H7 (cell line): ENCODE data around the gene GNG3. TPM values are rescaled to one million over a fixed set of nuclear protein-coding genes. Genes with fewer than 3 reads are reported as not detected.

Experiments used
- DNase-seq: peaks from one replicate; pipeline ENCODE4 v3.0.0; 2012
- H3K27me3 ChIP-seq: 2 replicates; pipeline ENCODE4 v1.6.0; 2011; ENCODE audit warnings: mild to moderate bottlenecking, low read length; ENCODE audit not compliant: control insufficient read depth, insufficient read depth
- H3K36me3 ChIP-seq: replicated peaks from 2 replicates; pipeline ENCODE4 v1.5.1; 2011; ENCODE audit warnings: low read length; ENCODE audit not compliant: control insufficient read depth, insufficient read depth
- H3K4me3 ChIP-seq: 2 replicates; pipeline ENCODE4 v1.5.1; 2011; ENCODE audit warnings: low read depth, mild to moderate bottlenecking, control low read depth, low read length, moderate library complexity; ENCODE audit not compliant: insufficient read depth
- total RNA-seq: library from RNA; depleted of rRNA; stranded (reverse); fragments of >200 nt; shearing (Covaris generic); gene quantifications from 2 replicates; pipeline ENCODE4 v1.2.3, GENCODE V29; 2014; rRNA removed

The GNG3 gene
- total RNA-seq, 1 experiment from 2014 or later: 3.1 TPM

DNA sequence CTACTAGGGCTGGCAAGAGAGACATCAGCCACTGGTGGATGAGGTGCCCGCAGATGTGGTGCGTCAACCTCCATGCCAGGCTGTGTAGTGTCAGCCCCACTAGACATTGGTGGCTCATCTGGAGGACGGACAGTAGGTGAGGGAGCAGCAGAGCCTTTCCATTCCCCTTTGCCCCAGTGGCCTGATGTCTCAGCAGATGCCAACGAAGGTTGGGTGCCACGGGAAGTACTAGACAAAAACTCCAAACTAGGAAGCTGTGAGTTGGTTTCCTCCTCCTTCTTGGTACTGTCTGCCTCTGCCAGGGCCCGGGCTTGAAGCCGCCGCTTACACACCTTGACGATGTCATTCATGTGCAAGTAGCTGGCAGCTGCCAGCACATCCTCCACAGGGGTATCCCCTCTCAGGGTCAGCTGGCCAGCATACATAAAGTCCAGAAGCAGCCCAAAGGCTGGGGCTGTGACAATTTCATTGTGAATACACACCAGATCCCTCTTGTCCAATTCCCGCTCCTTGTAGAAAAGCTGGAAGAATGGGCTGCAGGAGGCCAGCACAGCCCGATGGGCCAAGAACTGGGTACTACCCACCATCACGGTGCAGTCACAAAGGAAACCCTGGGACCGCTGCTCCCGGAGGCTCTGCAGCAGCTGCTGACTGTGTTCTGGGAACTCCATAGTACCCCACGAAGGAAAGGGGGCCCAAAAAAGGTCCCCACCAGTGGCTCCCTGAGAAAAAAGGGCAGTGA lies 45.7 kb downstream of the GNG3 start:
- no peaks in the 10 kb centered on the region for H3K27me3 ChIP-seq
- peaks cover 25% of the 10 kb centered on the region for H3K36me3 ChIP-seq
- peak overlapping the region; percentile 77 for H3K4me3 ChIP-seq
- DNase-seq: no peak

- DNase-seq: peak; percentile 95
- Histone ChIP-seq H3K4me3 (peak within 1 kb of the TSS; percentile 77), H3K36me3 (peaks cover 23% of the 10 kb centered on the region), H3K27me3 (no peaks in the 10 kb centered on the region)
Measured at GRCh38 chr11:62753736-62754603, 46.5 kb downstream of the GNG3 start, which contains the start of gene ZBTB3. ZBTB3 (minus strand) TSS chr11:62754160; CDS start chr11:62753664, 496 bp downstream.

DNA sequence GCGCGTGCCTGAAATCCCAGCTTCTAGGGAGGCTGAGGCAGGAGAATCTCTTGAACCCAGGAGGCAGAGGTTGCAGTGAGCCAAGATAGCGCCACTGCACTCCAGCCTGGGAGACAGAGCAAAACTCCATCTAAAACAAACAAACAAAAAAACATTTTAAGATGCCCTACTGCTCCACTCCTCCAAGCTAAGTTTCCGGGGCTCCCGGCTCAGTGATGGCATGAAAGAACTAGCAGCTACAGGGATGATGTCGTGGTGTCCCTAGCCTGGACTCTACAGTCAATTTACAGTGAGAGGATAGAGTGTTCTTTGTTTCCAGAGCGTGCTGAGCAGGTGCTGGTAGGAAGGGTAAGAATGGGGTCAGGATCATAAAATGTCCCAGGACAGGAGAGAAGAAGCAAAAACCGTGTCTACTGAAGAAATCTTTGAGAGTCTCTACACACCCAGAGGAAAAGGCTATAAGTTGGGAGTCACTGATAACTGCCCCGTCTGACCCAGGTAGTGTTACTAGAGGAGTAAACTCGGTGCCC lies 47.7 kb downstream of the GNG3 start:
- no peak overlapping the region for H3K4me3 ChIP-seq
- H3K36me3 ChIP-seq: peaks cover 20% of the 10 kb centered on the region
- no peak for DNase-seq
- no peaks in the 10 kb centered on the region for H3K27me3 ChIP-seq

DNA sequence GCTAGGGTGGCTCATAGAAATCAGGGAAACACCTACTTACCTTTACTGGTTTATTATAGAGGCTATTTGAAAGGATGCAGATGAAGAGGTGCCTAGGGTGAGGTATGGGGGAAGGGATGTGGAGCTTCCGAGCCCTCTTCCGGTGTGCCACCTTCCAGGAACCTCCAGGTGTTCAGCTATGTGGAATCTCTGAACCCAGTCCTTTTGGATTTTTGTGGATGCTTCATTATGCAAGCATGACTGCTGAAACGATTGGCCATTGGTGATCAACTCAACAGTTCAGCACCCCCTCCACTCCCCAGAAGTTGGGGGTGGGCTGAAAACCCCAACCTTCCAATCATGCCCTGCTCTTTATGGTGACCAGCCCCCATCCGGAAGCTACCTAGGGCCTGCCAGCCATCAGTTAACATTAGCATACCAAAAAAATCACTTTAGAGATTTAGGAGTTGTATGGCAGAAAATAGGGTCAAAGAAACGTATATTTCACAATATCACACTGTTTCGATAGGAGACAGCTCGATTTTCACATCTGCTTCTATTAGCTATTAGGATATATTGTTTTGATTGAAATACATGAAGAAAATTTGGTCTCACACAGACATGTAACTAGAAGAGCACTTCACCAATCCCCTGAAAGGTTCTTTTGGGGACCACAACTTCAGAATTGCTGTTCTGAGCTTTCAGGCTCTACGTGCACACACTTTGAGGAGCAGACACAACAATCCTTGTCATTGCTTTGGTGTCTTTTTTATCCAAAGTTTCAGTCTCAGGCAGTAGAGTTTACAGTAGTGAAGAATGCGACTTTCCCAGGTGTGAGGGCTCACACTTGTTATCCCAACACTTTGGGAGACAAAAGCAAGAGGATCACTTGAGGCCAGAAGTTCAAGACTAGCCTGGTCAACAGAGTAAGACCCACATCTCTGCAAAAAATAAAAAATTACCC lies 50.6 kb downstream of the GNG3 start:
- Histone ChIP-seq H3K36me3 (peaks cover 9% of the 10 kb centered on the region), H3K27me3 (no peaks in the 10 kb centered on the region), H3K4me3 (peak overlapping the region; percentile 39)
- DNase-seq: peak; percentile 87

Other genes with a start within 250 kb of the GNG3 start
- gene AHNAK, start 160.9 kb upstream of the GNG3 start, total RNA-seq: 8.3 and 11.2 TPM in 2 replicates
- gene EEF1G, start 133.8 kb upstream of the GNG3 start, total RNA-seq: 1,781 and 1,948 TPM in 2 replicates
- gene TUT1, start 116.2 kb upstream of the GNG3 start, total RNA-seq: 25.8 and 29.4 TPM in 2 replicates
- 151 and 166 TPM in 2 replicates for gene MTA2, start 105.8 kb upstream of the GNG3 start, total RNA-seq
- gene EML3, start 94.9 kb upstream of the GNG3 start, total RNA-seq: 28.0 and 29.3 TPM in 2 replicates
- 1.1 and 2.5 TPM in 2 replicates for gene ROM1, start 94.4 kb upstream of the GNG3 start, total RNA-seq
- 49.9 and 58.3 TPM in 2 replicates for gene B3GAT3, start 85.7 kb upstream of the GNG3 start, total RNA-seq
- gene GANAB, start 61.1 kb upstream of the GNG3 start, total RNA-seq: 173 and 181 TPM in 2 replicates
- 19.5 and 26.1 TPM in 2 replicates for gene INTS5, start 54.4 kb upstream of the GNG3 start, total RNA-seq
- 107 and 136 TPM in 2 replicates for gene C11orf98, start 42.5 kb upstream of the GNG3 start, total RNA-seq
- 24.7 and 38.1 TPM in 2 replicates for gene CSKMT, start 42.4 kb upstream of the GNG3 start, total RNA-seq
- gene UQCC3, start 36.0 kb upstream of the GNG3 start, total RNA-seq: 19.0 and 22.4 TPM in 2 replicates
- gene LBHD1, start 35.4 kb upstream of the GNG3 start, total RNA-seq: 2.7 and 4.5 TPM in 2 replicates
- 79.2 and 81.2 TPM in 2 replicates for gene UBXN1, start 28.6 kb upstream of the GNG3 start, total RNA-seq
- gene LRRN4CL, start 18.1 kb upstream of the GNG3 start, total RNA-seq: 0.14 and 0.30 TPM in 2 replicates
- 169 and 200 TPM in 2 replicates for gene BSCL2, start 252 bp upstream of the GNG3 start, total RNA-seq
- gene HNRNPUL2, start 19.8 kb downstream of the GNG3 start, total RNA-seq: 7.3 and 10.1 TPM in 2 replicates
- 45.1 and 63.1 TPM in 2 replicates for gene TTC9C, start 20.8 kb downstream of the GNG3 start, total RNA-seq
- 26.8 and 42.0 TPM in 2 replicates for gene ZBTB3, start 46.5 kb downstream of the GNG3 start, total RNA-seq
- 155 and 172 TPM in 2 replicates for gene POLR2G, start 53.9 kb downstream of the GNG3 start, total RNA-seq
- 32.1 and 42.9 TPM in 2 replicates for gene TAF6L, start 63.7 kb downstream of the GNG3 start, total RNA-seq
- 50.1 and 55.2 TPM in 2 replicates for gene TMEM179B, start 79.7 kb downstream of the GNG3 start, total RNA-seq
- gene TMEM223, start 84.3 kb downstream of the GNG3 start, total RNA-seq: 30.2 and 42.1 TPM in 2 replicates
- gene NXF1, start 97.8 kb downstream of the GNG3 start, total RNA-seq: 19.1 and 19.3 TPM in 2 replicates
- gene STX5, start 124.4 kb downstream of the GNG3 start, total RNA-seq: 24.0 and 29.0 TPM in 2 replicates
- not detected in 2 replicates for gene TEX54, start 125.2 kb downstream of the GNG3 start, total RNA-seq
- 153 and 160 TPM in 2 replicates for gene WDR74, start 131.9 kb downstream of the GNG3 start, total RNA-seq
- gene SLC3A2, start 173.2 kb downstream of the GNG3 start, total RNA-seq: 271 and 340 TPM in 2 replicates
- not detected in 2 replicates for gene CHRM1, start 213.7 kb downstream of the GNG3 start, total RNA-seq